ENCODE results near the gene RAB11A.

RAB11A gene

DNA sequence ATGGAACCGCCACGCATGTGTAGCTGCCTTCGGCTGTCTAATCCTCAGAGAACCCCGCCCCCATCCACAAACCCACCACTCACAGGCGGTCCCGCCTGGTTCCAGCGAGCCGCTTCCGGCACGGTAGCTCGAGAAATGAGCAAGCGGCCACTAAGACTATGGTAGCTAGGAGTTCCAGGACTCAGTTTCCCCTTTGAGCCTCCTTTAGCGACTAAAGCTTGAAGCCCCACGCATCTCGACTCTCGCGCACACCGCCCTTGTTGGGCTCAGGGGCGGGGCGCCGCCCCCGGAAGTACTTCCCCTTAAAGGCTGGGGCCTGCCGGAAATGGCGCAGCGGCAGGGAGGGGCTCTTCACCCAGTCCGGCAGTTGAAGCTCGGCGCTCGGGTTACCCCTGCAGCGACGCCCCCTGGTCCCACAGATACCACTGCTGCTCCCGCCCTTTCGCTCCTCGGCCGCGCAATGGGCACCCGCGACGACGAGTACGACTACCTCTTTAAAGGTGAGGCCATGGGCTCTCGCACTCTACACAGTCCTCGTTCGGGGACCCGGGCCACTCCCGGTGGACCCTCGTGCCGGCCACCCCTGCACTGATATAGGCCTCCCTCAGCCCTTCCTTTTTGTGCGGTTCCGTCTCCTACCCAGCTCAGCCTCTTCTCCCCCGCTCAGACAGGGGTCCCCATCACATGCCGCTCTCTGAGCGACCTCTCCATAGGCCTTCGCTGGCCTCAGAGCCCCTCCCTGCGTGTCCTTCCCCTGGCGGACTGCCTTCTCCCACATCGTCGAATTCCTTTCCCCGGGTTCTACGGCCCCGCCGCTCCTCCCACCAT lies at the start of gene RAB11A:
Gene RAB11A, plus strand, starts transcription at position 366 of the 828 bp plus-strand sequence. Its CDS starts 95 bp downstream, at position 461.
- peak; percentile 97 for DNase-seq

DNA sequence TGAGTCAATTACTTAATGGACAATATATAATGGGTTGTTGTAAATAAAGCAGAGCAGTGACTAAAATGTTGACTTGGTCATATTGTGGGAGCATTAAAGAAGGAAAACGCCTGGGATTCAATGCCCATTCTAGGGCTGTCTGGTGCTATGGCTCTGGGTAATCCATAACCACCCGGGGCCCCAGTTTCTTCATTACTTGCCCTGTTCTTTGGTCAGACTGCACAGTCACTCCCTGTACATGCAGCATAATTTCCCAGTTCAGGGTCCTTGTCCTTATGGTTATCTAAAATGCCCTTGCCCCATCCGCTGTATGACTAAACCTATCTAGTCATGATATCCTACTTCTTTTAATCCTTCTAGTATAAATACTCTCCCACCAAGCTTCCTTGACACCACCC lies 49.7 kb upstream of the RAB11A start:
- peak; percentile 13 for DNase-seq

- DNase-seq: no peak
Observed at GRCh38 chr15:65821070-65821469, 48.2 kb upstream of the RAB11A start.

DNA sequence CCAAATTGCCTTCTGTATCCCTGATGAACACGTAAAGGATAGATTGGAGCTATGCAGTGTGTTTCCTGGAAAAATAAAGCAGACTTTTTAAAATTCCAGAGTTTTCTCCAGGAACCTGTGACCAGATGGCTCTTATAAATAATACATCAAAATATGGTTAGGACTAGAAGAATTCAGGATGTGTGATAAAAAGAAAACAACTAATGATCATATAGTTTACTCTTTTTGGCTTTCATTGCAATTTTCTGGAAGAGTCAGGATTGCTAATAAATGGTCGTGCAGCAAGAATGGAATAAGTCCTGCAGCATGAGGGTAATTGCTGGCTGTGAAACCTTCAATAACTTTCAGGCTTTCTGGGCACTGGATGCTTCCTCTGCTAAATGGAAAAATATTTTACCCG lies 47.0 kb upstream of the RAB11A start:
- DNase-seq: no peak

DNA sequence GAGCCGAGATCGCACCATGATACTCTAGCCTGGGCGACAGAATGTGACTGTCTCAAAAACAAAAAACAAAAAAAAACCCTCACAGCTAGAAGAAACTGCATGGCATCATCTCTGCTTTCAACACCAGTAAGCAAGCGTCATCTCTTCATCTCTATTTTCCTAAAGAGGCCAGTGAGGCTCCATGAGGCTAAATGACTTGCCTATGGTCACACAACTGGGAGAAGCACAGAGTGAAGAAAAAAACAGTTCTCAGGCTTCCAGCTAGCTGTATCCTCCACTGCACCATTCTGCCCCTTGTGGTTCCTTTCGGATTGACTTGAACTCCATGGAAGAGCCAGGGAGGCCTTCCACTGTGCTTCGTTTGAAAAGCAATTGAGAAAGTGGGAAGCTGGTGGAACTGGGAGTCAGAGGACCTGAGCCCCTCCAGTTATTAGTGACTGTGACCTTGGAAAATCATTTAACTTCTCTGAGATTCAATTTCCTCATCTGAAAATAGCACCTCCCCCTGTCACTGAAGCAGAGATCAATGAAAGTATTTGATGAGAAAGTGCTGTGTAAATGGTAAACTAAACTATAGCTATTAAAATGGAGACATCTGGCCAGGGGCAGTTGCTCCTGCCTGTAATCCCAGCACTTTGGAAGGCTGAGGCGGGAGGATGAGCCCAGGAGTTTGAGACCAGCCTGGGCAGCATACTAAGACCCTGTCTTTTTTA lies 45.1 kb upstream of the RAB11A start:
- peak; percentile 61 for DNase-seq

- DNase-seq: peak; percentile 28
Observed at GRCh38 chr15:65824941-65825544, 44.2 kb upstream of the RAB11A start.

DNA sequence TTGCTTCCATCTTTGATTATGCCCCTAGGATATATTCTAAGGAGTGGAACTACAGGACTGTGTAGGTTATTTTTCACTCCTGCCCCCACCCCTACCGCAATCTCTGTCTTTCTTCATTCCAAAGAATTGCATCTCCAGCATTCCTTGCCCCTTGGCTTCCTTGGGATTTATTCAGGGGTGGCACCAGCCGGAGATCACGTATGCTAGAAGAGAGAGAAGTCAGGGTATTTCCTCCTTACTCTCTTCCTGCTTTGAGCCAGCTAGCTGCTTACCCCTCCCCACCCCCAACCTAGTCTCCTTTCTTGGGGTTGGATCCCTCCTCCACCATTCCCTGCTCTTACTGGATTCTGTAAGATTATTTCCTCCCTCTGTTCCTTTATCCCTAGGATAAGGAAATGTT lies 42.2 kb upstream of the RAB11A start:
- DNase-seq: no peak

GRCh38 chr15:65828585-65828984 lies 40.7 kb upstream of the RAB11A start:
- DNase-seq: no peak

DNA sequence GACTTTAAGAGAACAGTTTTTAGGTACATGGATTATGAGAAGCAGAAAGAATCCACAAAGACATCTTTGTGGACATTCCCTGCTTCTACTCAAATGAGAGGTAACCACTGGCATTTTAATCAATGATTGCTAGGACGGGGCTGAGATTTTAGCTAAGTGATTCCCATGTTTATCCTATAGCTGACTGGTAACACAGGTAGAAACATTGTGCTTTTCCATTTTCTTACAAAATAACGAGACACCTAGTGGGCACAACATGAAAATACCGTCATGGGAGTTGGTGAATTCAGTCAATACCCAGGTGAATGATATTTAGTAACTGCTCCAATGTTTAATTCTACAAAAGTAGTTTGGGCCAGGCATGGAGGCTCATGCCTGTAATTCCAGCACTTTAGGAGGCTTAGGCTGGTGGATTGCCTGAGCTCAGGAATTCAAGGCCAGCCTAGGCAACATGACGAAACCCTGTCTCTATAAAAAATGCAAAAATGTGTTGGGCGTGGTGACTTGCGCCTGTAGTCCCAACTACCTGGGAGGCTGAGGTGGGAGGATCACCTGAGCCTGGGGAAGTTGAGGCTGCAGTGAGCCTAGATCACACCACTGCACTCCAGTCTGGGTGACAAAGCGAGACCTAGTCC lies 40.0 kb upstream of the RAB11A start:
- DNase-seq: peak; percentile 21

DNA sequence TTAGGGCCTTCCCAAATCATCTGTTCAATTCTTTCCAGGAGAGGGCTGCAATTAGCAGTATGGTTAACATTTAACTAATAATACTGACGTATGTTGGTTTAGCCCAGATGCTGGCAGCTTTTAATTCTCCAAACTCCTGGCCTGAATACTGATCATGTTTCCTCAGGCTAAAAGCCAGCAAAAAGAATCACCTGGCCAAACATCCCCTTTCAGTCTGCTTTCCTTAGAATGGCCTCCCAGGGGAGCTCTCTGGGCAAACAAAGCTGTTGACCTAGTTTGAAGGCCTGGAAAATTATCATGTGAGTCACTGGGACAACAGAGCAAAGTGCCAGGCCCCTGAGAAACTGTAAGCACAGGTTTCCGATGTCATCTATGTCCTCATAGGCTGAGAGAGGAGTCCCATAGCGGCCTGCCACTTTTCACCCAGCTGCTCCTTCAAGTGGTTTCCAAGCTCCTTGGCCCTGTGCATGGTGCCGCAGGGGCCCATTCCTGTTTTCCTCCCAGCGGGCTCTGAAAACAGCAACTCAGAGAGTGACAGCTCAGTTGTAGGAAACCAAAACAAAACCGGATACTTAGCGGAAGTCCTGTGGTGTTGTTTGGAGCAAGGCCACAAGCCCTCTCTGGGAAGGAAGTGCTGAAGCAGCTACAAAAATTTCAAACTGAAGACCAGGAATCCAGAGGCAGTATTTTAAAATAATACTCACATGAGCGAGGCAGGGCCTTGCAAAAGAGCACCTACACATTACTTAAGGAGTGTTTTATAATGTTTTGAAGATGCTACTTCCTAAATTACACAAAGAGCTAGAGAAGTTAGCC lies 36.5 kb upstream of the RAB11A start:
- peak; percentile 84 for DNase-seq

- no peak for DNase-seq
Observed at GRCh38 chr15:65833501-65834205, 35.6 kb upstream of the RAB11A start.

GRCh38 chr15:65834603-65835282 lies 34.5 kb upstream of the RAB11A start:
- DNase-seq: no peak

- DNase-seq: no peak
Observed at GRCh38 chr15:65835447-65835846, 33.8 kb upstream of the RAB11A start.

DNA sequence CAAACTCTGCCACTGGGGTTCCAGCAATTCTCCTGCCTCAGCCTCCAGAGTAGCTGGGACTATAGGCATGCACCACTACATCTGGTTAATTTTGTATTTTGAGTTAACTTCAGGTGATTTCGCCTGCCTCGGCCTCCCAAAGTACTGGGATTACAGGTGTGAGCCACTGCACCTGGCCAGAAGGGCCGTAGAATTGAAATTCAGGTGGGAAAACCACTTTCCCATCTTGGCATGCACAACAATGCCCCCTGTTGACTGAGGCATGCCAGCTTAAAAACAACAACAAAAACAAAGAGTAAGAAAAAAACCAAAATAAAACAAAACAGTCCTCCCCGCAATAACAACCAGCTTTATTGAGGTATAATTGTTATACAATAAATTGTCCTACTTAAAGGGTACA lies 32.6 kb upstream of the RAB11A start:
- DNase-seq: no peak

GRCh38 chr15:65837301-65838294 lies 31.7 kb upstream of the RAB11A start:
- no peak for DNase-seq

- no peak for DNase-seq
Observed at GRCh38 chr15:65839354-65839901, 29.9 kb upstream of the RAB11A start.

GRCh38 chr15:65839985-65840384 lies 29.3 kb upstream of the RAB11A start:
- no peak for DNase-seq

DNA sequence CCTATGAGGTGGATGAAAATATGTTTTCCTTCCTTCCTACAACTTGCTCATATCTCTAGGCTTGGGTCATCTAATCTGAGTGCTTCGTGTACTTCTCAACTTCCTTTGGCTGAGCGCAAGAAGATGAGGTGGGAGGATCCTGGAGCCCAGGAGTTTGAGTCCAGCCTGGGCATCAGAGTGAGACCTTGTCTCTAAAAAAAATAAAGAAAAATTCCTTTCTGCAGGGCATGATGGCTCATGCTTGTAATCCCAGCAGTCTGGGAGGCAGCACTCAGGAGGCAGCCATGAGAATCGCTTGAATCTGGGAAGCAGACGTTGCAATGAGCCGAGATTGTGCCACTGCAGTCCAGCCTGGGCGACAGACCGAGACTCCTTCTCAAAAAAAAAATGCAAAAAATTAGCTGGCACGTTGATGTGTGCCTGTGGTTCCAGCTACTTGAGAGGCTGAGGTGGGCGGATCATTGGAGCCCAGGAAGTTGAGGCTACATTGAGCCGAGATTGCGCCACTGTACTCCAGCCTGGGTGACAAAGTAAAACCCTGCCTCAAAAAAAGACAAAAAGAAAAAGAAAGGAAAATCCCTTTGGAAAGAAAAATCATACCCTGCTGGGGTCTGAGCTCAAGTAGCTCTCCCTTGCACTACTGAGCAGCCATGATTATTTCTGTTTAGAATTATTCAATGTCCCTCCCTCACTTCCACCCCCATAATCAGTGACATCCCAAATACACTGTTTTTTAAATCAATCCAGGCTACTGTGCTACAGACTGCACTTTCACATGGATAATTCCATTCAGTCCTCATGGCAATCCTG lies 28.0 kb upstream of the RAB11A start:
- peak; percentile 69 for DNase-seq

Measured in EL (cell line).